ENCODE measurements around the gene CRY2. TPM values are rescaled to one million over a fixed set of nuclear protein-coding genes. Genes with fewer than 3 reads are reported as not detected.

The CRY2 gene
- total RNA-seq, 1 donor from 2014 or later, result 49.6 TPM

GRCh38 chr11:45906965-45907611, 59.8 kb downstream of the CRY2 start, which contains the start of gene FREY1:
Gene FREY1 (minus strand): TSS chr11:45907271. CDS start chr11:45907245, 26 bp downstream.
- intact Hi-C loops (cut with DNase I), result no loop called here
- no peak for DNase-seq (ENCODE audit: low spot score)

GRCh38 chr11:45907911-45908370, 60.7 kb downstream of the CRY2 start:
- intact Hi-C loops (cut with DNase I), result no loop called here
- DNase-seq (ENCODE audit: low spot score), result no peak

GRCh38 chr11:45909594-45910475, 62.6 kb downstream of the CRY2 start:
- intact Hi-C loops (cut with DNase I), result no loop called here
- no peak for DNase-seq (ENCODE audit: low spot score)

GRCh38 chr11:45910623-45911022, 63.3 kb downstream of the CRY2 start:
- intact Hi-C loops (cut with DNase I), result no loop called here
- no peak for DNase-seq (ENCODE audit: low spot score)

- no peak for DNase-seq (ENCODE audit: low spot score)
- intact Hi-C loops (cut with DNase I), result no loop called here
Measured at GRCh38 chr11:45913514-45913913, 66.2 kb downstream of the CRY2 start.

GRCh38 chr11:45913942-45914635, 66.8 kb downstream of the CRY2 start:
- no peak for DNase-seq (ENCODE audit: low spot score)
- intact Hi-C loops (cut with DNase I), result no loop called here

- intact Hi-C loops (cut with DNase I), result no loop called here
- no peak for DNase-seq (ENCODE audit: low spot score)
Measured at GRCh38 chr11:45915446-45915845, 68.2 kb downstream of the CRY2 start.

- intact Hi-C loops (cut with DNase I), result no loop called here
- no peak for DNase-seq (ENCODE audit: low spot score)
Measured at GRCh38 chr11:45917286-45917622, 70.0 kb downstream of the CRY2 start.

GRCh38 chr11:45917623-45918330, 70.5 kb downstream of the CRY2 start, which contains the start of gene PEX16:
Gene PEX16 (minus strand): TSS chr11:45917877. CDS start chr11:45917811, 66 bp downstream.
- intact Hi-C loops (cut with DNase I), result loop anchor here (1.0 kb wide), 1 partner anchor 70 kb away; the partner anchor contains the start of gene CRY2
- DNase-seq (ENCODE audit: low spot score), result peak; percentile 98

GRCh38 chr11:45918331-45918941, 71.2 kb downstream of the CRY2 start:
- peak; percentile 93 for DNase-seq (ENCODE audit: low spot score)
- intact Hi-C loops (cut with DNase I), result loop anchor here (1.0 kb wide), 1 partner anchor 71 kb away; the partner anchor contains the start of gene CRY2

GRCh38 chr11:45918962-45919675, 71.8 kb downstream of the CRY2 start:
- intact Hi-C loops (cut with DNase I), result loop anchor here (1.0 kb wide), 1 partner anchor 72 kb away; the partner anchor contains the start of gene CRY2
- DNase-seq (ENCODE audit: low spot score), result no peak

- DNase-seq (ENCODE audit: low spot score), result no peak
- intact Hi-C loops (cut with DNase I), result no loop called here
Measured at GRCh38 chr11:45919806-45920530, 72.7 kb downstream of the CRY2 start.

- DNase-seq (ENCODE audit: low spot score), result peak; percentile 44
- intact Hi-C loops (cut with DNase I), result no loop called here
Measured at GRCh38 chr11:45920531-45921477, 73.5 kb downstream of the CRY2 start.

- intact Hi-C loops (cut with DNase I), result no loop called here
- peak; percentile 68 for DNase-seq (ENCODE audit: low spot score)
Measured at GRCh38 chr11:45921561-45922424, 74.5 kb downstream of the CRY2 start.

GRCh38 chr11:45922425-45923082, 75.3 kb downstream of the CRY2 start, which contains the start of gene LARGE2:
Gene LARGE2 (plus strand): TSS chr11:45922656. CDS start chr11:45922883, 227 bp downstream.
- no peak for DNase-seq (ENCODE audit: low spot score)
- intact Hi-C loops (cut with DNase I), result no loop called here

Data from cardiac septum (tissue), 1 donor.